ENCODE measurements around the gene HDC.

HDC gene, protein sequence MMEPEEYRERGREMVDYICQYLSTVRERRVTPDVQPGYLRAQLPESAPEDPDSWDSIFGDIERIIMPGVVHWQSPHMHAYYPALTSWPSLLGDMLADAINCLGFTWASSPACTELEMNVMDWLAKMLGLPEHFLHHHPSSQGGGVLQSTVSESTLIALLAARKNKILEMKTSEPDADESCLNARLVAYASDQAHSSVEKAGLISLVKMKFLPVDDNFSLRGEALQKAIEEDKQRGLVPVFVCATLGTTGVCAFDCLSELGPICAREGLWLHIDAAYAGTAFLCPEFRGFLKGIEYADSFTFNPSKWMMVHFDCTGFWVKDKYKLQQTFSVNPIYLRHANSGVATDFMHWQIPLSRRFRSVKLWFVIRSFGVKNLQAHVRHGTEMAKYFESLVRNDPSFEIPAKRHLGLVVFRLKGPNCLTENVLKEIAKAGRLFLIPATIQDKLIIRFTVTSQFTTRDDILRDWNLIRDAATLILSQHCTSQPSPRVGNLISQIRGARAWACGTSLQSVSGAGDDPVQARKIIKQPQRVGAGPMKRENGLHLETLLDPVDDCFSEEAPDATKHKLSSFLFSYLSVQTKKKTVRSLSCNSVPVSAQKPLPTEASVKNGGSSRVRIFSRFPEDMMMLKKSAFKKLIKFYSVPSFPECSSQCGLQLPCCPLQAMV

DNA sequence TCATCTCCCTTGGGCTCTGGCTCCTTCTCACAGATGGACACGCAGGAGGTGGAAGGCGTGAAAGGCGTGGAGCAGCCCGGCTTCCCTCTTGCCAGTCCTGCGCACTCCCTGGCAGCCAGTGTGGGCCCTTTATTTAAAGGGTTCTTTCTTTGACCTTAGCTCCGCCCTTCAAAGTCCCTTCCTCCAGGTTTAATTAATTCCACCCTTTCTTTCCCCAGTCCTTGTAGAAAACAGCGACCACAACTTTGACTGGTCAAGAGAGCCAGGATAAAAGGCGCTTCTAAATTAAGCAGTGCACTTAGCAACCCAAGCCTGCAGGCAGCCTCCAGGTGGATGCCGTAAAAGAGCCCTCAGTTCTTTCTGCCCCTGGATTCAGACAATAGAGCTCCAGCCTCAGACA is at the start of gene HDC:
Gene HDC (minus strand): TSS at position 107 of the 400 bp plus-strand sequence. CDS start 103 bp downstream, at position 4.
- DNase-seq, result no peak

DNA sequence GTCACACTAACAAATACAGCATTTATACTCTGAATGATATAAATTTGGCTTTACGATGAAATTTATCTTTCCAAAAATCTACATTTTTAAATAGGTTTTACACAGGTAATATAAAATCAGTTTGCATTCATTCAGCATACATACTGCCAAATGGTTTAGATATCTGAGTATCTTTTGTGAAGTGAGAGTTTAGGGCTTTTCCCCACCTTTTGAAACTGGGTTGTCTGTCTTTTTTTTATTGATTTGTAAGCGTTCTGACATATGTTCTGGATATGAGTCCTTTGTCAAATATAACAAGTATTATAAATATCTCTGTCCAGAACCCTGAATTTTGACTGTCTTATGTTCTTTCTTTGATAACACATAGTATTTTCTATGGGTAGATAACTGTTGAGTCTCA is 47.1 kb upstream of the HDC start:
- no peak for DNase-seq

DNA sequence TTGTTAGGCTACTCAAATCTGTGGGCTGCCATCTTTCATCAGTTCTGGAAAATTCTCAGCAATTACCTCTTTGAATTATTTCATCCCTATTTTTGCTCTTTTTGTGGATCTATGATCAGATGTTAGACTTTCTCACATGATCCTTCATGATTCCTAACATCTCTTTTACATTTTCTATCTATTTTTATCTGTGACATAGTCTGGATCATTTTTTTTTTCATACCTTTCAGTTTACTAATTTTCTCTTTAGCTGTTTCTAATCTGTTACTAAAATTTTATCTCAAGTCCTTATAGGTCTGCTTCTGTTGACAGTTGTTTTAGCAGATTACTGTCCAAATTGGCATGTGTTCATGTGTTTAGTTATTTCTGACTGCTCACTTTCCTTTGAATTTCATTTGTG is 42.3 kb upstream of the HDC start:
- DNase-seq, result no peak

DNA sequence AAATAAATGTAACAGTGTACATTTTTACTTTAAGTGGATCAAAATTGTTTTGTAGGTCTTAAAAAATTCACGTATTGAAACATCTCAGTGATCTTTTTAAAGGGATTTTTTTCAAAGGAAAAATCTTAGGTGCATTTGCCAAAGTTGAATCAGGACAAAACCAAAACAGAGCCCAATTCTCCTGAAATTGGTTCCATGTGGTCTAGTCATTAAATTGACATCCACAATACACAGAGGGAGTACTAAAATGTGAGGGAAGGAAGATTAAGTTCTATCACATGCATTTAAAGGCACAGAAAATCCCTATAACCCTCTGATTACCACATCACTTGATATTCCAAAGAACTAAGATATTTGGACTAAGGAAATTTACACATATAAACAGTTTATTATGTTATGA is 39.3 kb upstream of the HDC start:
- DNase-seq, result no peak

DNA sequence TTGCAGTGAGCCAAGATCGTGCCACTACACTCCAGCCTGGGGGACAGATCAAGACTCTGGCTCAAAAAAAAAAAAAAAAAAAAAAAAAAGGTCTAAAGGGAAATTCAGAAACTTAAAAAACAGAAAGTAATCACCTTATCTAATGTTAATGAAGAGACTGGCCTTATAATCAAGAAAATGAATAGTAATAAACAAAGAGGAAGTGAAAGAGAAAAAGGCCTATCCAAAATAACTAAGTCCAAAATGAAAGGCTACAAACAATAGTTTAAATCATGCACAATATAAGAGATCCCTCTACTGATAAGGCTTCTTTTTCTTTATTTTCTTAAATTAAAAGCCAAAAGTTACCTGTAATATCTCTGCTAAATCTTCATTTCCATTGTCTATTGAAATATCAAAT is 37.1 kb upstream of the HDC start:
- no peak for DNase-seq

DNA sequence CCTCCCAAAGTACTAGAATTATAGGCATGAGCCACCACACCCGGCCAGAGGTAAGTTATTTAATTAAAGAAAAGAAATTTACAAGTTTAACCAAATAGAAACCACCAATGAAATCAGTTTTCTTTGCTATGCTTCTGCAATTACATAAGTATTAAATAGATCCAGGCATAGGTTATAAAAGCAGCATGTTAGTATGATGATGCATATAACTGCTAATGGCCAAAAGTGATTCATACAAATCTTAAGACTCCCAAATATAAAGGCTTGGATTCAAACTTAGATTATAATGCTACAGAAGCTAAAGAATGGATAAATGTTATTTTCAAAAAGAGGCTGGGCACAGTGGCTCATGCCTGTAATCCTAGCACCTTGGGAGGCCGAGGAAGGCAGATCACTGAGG is 32.8 kb upstream of the HDC start:
- no peak for DNase-seq

DNA sequence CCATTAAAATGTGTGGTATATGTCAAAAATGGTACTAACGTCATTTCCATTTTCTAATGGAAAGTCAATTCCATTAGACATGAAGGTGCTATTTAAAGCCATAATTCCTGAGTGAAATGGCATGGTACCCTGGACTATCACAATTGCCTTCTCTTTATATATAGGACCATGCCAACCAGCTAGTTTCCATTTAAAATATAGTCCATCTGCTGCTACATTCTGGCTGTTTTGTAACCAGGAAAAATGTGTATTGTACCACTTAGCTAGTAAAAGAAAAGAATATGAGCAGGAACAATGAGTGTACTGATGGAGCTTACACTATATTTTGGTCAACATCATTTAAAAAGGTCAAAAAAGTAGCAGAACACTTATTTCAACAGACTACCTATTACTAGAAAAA is 30.4 kb upstream of the HDC start:
- DNase-seq, result no peak

DNA sequence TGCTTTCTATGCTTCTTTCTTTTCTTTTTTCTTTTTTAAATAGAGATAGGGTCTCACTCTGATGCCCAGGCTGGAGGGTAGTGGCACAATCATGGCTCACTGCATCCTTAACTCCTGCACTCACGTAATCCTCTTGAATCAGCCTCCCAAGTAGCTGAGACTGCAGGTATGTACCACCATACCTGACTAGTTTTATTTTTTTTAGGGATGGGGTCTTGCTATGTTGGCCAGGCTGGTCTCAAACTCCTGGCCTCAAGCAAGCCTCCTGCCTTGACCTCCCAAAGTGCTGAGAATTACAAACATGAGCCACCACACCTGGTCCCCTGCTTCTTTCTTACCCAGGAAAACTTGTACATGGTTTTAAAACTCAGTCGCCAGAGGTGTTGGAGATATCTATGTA is 24.2 kb upstream of the HDC start:
- no peak for DNase-seq

DNA sequence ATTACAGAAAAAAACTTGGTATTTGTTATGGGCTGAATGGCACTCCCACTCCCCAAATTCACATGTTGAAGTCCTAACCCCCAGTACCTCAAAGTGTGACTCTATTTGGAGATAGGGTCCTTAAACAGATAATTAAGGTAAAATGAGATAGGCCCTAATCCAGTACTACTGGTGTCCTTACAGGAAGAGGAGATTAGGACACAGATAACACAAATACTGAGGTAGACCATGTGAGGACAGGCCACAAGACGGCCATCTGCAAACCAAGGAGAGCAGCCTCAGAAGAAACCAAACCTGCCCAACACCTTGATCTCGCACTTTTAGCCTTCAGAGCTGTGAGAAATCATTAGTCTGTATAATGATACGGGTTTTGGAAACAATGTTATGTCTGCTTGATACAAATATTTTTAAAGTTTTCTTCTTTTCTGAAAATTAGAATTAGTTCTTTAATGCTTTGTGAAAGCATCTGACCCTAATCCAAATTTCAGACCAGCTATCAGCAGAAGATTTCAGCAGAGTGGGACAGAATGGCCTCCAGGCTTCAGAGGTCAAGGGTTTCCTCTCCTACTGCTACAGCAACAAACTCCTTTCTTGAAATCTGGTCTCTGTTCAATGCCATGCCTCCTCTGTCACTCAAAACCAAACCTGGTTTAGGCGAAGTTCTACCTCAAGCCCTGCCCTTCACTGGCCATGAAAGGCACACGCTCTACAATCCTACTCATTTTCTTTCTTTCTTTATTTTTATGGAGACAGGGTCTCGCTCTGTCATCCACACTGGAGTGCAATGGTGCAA is 22.0 kb upstream of the HDC start:
- no peak for DNase-seq

DNA sequence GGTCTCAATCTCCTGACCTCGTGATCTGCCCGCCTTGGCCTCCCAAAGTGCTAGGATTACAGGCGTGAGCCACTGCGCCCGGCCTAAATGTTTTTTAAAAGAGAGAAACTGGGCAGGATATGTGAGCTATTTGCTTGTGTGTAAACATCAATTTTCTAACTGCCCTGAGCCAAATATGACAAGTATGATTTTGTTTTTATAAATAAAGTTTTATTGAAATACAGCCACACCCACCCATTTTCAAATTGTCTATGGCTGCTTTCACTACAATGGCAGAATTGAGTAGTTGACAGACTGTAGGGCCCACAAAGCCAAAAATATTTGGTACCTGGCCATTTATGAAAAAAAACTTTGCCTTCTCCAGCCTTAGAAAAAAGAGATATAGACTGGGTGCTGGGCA is 15.9 kb upstream of the HDC start:
- DNase-seq, result no peak

DNA sequence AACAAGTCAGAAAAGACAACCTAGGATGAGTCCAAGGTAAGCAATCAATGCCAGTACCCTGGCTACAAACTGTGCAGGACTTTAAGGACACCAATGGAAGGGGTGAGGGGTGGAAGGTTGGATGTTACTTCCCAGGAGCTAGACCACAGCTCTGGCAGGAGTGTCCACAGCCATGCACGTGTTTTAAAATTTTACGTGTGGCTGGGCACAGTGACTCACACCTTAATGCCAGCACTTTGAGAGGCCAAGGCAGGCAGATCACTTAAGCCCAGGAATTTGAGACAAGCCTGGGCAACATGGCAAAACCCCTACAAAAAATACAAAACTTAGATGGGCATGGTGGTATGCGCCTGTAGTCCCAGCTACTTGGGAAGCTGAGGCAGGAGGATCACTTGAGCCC is 14.7 kb upstream of the HDC start:
- DNase-seq, result no peak

DNA sequence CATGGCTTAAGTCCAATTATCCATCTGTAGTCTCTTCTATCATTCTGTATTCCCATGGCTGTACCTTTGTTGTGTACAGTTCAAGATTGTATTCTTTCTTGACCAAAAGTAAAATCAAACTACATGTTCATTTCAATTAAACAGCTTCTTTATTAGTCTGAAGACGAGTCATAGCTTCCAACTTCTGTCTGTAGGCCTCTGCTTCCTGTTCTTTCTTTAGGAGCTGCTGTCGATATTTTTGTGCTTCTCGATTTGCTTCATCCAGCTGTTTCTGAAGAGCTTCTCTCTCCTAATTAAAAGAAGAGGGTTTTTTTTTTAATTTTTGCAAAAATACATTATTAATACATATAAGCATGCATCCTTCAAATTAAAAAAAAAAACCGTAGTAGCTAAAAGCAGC is 13.0 kb upstream of the HDC start:
- peak; percentile 35 to 41 for DNase-seq

DNA sequence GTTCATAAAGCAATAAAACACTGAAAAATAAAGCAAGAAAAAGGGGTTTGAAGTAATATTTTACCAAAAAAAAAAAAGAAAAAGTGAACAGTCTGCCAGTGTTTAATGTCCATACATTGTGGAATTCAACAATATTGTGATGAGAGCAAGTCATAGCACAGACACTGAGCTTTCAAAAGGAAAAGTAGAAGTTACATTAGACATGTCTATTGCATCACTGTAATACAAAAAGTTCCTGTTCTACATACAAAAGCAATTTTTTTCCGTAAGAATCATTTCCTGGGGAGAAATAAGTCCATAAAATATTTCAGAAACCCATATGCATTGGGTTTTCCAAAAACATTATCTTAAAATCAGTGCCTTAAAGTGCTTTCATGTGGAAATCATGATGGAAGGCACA is 11.8 kb upstream of the HDC start:
- DNase-seq, result peak; percentile 67 to 71

DNA sequence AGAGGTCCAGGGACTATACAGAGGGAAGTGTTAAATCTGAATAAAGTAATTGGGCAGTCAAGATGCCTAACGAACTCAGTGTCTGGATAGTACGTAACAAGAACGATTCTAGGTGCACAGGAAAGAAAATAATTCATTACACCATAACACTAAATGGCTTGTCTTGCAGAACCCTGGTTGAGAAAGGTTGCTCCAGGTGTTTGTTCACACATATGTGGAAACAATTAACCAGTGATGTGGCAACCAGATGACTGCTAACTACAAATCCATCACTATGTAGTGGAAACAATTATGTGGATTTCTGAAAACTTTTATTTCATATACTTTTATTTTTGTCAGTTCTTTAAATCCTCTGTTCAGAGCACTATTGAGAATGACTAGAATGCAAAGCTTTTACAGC is 10.4 kb upstream of the HDC start:
- DNase-seq, result no peak

DNA sequence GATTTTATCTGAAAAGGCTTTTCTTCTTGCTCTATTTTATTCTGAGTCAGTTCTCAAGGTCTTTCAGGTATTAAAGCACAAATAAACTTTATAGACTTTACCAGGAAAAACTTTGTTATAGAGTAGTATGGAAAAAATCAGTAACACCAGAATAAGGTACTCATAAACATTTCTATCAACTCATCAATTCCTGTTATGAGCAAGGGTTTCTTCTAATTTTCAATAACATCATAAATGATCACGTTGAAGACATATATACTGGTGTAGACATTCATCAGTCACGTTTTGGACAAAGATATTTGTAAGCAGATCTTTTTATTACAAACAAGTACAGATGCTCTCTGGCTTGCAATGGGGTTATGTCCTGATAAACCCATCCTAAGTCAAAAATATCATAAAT is 9.6 kb upstream of the HDC start:
- DNase-seq, result no peak

DNA sequence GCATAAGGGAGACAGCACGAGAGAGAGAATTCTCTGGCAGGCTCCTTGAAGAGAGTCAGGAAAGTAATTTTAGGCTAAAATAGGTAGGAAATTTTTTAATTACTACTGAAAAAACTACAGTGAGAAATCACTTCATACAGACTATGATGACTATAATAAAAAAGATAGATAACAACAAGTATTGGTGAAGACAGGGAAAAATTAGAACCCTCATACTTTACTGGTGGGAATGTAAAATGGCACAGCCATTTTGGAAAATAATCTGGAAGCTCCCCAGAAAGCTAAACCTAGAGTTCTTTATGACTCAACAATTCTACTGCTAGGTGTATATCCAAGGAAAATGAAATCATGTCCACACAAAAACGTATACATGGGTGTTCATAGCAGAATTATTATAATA is 2.1 kb upstream of the HDC start:
- DNase-seq, result no peak

DNA sequence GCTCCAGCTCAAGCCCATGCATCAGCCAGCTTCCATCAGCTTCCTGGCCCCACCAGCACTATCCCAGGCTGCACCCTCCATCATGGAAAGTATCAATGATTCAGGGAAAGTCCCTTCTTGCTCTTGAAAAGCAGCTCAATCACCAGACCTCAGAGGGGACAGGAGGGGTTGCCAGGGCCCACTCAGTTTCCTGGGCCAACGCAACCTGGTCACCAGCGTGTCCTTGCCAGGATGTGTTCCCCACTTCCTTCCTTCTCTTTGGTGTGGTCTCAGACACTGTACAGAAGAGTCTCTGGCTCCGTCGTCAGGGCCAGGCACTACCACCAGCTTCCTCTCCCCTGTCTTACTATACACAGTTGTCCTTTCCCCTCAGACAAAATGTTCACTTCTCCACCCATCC is 3.0 kb downstream of the HDC start:
- no peak for DNase-seq

DNA sequence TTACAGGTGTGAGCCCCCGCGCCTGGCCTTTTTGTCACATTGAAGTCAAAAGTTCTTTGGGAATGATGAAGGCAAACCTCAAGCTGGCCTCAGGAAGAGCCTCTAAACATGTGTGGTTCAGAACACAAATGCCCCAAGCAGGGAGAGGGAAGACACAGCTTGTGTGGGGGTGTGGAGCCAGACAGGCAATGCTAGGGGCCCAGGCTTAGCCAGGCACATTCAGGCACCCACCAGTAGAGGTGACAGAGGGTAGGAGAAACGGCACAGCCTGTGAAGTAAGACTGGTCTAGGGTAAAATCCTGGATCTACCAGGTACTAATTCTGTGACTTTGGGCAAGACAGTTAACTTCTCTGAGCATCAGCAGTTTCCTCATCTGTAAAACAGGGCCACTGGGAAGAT is 3.5 kb downstream of the HDC start:
- DNase-seq, result no peak

DNA sequence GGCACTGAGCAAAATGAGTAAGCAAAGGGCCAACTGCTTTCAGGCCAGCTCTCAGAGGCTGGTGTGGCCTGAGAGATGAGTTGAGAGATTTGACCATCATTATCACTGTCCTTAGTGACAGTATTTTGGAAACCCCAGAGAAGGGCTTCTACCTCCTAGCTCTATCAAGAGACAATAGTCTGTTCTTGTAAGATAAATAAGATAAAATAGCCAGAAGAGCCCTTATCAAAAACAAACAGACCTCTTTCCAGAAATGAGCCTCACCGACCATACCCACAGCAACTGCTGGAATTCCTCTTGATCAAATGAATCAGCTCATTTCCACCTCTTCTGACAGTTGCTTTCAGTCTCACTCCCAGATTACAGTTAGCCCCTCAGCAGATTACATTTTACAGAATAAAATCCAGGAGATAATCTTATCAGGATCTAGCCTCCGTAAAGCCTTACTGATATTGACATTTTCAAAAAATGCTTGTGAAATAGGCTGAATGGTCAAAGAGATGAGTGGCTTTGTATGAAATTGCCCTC is 4.5 kb downstream of the HDC start:
- no peak for DNase-seq

DNA sequence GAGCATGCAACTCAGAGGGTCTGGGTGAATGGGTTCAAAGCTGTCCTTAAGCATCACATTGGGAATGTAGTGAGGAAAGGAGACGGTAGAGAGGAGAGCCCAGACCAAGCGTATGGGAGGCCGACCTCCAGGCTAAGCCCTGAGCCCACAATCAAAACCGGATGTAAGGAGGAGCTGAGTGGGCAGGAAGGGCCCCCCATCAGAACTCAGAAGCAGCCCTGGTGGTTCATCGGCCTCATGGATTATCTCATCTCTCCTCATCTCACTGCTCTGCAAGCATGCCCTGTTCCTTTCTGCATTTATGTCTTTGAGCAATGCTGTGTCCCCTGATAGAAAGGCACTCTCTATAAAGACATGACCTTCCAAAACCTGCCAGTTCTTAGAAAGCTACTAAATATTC is 6.2 kb downstream of the HDC start:
- no peak for DNase-seq

DNA sequence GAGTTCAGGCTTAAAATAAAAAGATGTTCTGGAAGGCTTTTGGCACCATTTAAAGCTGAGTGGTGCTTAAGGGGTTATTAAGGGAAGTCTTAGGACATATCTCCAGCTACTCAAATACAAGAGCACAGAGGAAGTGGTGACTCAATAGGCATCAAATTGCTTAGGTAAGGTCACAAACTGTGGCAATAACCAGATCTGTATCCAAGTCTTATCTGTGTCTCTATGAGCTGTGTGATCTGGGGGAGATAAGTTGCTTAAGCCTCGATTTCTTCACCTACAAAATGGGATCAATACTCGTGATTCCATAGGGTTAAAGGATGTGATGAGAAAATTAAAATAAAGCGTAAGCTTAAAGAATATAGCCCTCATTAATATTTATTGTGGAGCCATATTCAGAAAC is 7.6 kb downstream of the HDC start:
- peak; percentile 61 to 70 for DNase-seq

DNA sequence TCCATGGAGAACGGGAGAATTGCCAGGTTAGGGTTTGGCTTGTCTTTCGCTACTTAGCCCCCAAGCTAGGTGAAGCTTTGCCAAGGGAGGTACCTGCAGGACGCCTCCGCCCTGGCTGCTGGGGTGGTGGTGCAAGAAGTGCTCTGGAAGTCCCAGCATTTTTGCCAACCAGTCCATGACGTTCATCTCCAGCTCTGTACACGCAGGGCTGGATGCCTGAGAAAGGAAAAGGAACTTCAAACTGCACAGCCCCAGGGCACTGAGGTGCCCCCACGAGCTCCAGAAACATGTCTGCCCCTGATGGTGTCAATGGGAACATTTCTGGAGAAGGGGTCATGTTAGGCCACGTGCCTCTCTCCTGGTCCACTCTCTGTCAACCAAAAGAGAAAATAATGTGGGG is 8.2 kb downstream of the HDC start:
- DNase-seq, result no peak

DNA sequence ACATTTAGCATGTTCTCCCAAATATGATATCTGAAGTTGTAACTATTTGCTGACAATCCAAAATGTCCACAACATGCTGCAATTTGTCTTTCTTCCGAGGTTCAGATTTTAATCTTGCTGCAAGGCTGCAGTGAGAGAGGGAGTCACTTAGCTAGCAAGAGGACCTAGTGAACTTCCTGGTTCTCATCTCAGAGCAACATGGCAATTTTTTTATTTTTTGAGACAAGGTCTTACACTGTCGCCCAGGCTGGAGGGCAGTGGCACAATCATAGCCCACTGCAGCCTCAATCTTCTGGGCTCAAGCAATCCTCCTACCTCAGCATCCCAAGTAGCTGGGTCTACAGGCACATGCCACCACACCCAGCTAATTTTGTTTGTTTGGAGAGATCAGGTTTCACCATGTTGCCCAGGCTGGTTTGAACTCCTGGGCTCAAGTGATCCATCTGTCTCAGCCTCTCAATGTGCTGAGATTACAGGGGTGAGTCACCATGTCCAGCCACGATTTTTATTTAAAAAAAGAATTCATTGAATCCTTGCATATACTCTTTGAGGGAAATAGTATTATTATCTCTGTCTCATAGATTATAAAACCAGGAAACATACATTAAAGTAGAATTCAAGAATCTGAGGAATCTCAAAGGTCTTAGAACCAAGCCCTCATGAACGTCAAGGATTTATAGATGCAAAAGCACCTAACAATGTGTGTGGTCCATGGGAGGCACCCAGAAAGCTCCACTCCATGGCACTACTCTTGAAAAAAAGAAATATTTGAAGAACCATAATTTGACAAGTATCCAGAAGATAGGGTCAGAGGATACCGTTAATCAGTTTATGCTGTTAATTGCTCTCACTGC is 9.1 kb downstream of the HDC start:
- DNase-seq, result no peak
